Liver (tissue), 3 donors: ENCODE measurements around the gene FOXR1.
"Not testable (repeated sequence)": the region's sequence is repeated elsewhere in the genome, so short reads cannot be mapped to it uniquely, and the experiment has no call there.

Experiments used
- ATF3 ChIP-seq: IDR thresholded peaks from 2 replicates; pipeline ENCODE4 v1.6.1; 2016; ENCODE audit warnings: antibody characterized with exemption
- CTCF ChIP-seq: fragments of 150-350 bp; IDR thresholded peaks from 2 replicates; pipeline ENCODE4 v1.5.1; 2017; ENCODE audit warnings: improper control_type of control experiment, low read depth, low read length; ENCODE audit not compliant: missing input control
- HNF4A ChIP-seq, 2 donors: conservative IDR thresholded peaks; 2 replicates each; pipeline ENCODE4 v1.6.1; 2016; ENCODE audit warnings: antibody characterized with exemption in 2 of 2, mild to moderate bottlenecking in 2 of 2
- MAX ChIP-seq: IDR thresholded peaks from 2 replicates; pipeline ENCODE4 v1.6.1; 2016; ENCODE audit warnings: antibody characterized with exemption
- RAD21 ChIP-seq, 2 donors: IDR thresholded peaks; 2 replicates each; pipeline ENCODE4 v1.6.1; 2016; ENCODE audit warnings: antibody characterized with exemption in 2 of 2, mild to moderate bottlenecking in 2 of 2
- SP1 ChIP-seq: IDR thresholded peaks from 2 replicates; pipeline ENCODE4 v1.6.1; 2018; ENCODE audit warnings: antibody characterized with exemption, mild to moderate bottlenecking
- TAF1 ChIP-seq: conservative IDR thresholded peaks from 2 replicates; pipeline ENCODE4 v1.6.1; 2016; ENCODE audit warnings: antibody characterized with exemption, mild to moderate bottlenecking
- YY1 ChIP-seq: IDR thresholded peaks from 2 replicates; pipeline ENCODE4 v1.6.1; 2016; ENCODE audit warnings: antibody characterized with exemption, mild to moderate bottlenecking
- TF ChIP-seq, protein P1 (sequence below): IDR thresholded peaks from 2 replicates; pipeline ENCODE4 v1.6.1; 2016; ENCODE audit warnings: antibody characterized with exemption, mild to moderate bottlenecking
- donor health status: healthy.
- donor health status: healthy.

DNA sequence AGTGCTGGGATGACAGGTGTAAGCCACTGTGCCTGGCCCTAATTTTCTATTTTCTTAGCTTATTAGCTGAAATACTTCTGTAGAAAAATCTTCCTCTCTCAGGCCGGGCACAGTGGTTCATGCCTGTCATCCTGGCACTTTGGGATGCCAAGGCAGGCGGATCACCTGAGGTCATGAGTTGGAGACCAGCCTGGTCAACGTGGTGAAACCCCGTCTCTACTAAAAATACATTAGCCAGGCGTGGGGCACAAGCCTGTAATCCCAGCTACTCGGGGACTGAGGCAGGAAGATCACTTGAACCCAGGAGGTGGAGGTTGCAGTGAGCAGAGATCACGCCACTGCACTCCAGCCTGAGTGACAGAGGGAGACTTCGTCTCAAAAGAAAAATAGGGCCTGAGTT is 12.8 kb downstream of the FOXR1 start:
- not testable (repeated sequence) for TF ChIP-seq CTCF; SP1; HNF4A (conservative IDR thresholded peaks at IDR 0.05); TAF1; RAD21 (IDR thresholded peaks at IDR 0.05); MAX; ATF3; YY1
- TF ChIP-seq, protein P1, sequence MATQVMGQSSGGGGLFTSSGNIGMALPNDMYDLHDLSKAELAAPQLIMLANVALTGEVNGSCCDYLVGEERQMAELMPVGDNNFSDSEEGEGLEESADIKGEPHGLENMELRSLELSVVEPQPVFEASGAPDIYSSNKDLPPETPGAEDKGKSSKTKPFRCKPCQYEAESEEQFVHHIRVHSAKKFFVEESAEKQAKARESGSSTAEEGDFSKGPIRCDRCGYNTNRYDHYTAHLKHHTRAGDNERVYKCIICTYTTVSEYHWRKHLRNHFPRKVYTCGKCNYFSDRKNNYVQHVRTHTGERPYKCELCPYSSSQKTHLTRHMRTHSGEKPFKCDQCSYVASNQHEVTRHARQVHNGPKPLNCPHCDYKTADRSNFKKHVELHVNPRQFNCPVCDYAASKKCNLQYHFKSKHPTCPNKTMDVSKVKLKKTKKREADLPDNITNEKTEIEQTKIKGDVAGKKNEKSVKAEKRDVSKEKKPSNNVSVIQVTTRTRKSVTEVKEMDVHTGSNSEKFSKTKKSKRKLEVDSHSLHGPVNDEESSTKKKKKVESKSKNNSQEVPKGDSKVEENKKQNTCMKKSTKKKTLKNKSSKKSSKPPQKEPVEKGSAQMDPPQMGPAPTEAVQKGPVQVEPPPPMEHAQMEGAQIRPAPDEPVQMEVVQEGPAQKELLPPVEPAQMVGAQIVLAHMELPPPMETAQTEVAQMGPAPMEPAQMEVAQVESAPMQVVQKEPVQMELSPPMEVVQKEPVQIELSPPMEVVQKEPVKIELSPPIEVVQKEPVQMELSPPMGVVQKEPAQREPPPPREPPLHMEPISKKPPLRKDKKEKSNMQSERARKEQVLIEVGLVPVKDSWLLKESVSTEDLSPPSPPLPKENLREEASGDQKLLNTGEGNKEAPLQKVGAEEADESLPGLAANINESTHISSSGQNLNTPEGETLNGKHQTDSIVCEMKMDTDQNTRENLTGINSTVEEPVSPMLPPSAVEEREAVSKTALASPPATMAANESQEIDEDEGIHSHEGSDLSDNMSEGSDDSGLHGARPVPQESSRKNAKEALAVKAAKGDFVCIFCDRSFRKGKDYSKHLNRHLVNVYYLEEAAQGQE, result not testable (repeated sequence)
